GM21526 (cell line): ENCODE measurements around the gene SCART1.
"Not testable (repeated sequence)": the region's sequence is repeated elsewhere in the genome, so short reads cannot be mapped to it uniquely, and the experiment has no call there.

ENCODE experiments used
- ATAC-seq: cut with Tn5 transposase; IDR thresholded peaks from one replicate; pipeline ENCODE4 v1.9.1; 2021; ENCODE audit warnings: moderate library complexity; ENCODE audit not compliant: unreplicated experiment, low FRiP score

The SCART1 gene

GRCh38 chr10:133511408-133511807, 57.7 kb downstream of the SCART1 start:
- no peak for ATAC-seq

DNA sequence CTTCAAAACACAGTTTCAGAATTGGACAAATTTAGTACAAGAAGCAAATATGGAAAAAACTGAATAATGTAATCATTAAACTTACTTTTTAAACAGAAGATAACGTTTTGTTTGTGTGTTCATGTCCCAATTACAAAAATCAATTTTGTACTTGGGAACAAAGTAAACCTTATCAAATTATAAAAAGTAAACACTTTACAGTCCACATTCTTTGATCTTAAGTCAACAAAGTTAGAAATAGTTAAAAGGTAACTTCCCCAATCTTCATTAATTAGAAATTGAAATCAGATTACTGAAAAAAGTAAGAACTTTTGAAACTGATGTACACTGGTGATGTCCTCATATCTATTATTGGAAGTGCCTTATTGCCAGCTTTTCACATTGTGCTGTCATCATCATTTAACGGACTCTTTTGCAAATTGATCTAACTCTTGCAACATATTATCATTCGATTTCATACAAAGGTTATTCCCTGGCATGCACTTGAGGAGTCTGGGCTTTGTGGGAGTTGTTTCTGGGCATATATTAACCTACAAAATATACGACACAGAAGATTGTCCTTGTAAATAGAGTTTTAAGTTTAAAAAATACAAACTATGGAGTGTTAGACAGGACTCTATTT, 58.3 kb downstream of the SCART1 start:
- no peak for ATAC-seq

DNA sequence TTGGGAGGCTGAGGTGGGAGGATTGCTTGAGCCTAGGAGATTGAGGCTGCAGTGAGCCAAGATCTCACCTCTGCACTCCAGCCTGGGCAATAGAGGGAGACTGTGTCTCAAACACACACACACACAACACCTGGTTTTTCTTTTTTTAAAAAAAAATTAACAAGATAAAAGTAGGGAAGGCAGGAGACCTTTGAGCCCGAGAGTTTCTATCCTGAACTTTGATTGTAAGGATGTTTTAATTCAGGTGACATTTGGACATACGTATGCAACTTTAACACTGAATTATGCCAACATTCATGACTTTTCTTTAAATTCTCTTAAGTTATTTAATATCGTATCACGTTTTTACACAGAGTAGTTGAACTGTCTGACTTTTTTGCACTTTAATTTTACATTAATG, 61.7 kb downstream of the SCART1 start:
- no peak for ATAC-seq

GRCh38 chr10:133516057-133516456, 62.3 kb downstream of the SCART1 start:
- ATAC-seq = no peak

GRCh38 chr10:133518517-133518916, 64.8 kb downstream of the SCART1 start:
- not testable (repeated sequence) for ATAC-seq
